HepG2 (cell line): ENCODE data around the gene TMCC1. TPM values are rescaled to one million over a fixed set of nuclear protein-coding genes. Genes with fewer than 3 reads are reported as not detected.
A peak's percentile ranks its signal among the peaks of the same experiment; 100 is the strongest.

Experiments used
- DBP ChIP-seq: sonication (generic); formaldehyde crosslinking; IDR thresholded peaks from 2 replicates; pipeline ENCODE4 v1.4.0; 2020; ENCODE audit warnings: missing genetic modification reagents; ENCODE audit errors: not compliant biosample characterization
- EED ChIP-seq: sonication (generic); formaldehyde crosslinking; IDR thresholded peaks from 2 replicates; pipeline ENCODE4 v1.5.0; 2020; ENCODE audit warnings: mild to moderate bottlenecking, missing genetic modification reagents
- HINFP ChIP-seq: sonication (generic); formaldehyde crosslinking; IDR thresholded peaks from 2 replicates; pipeline ENCODE4 v1.4.0; 2020; ENCODE audit warnings: low read depth, mild to moderate bottlenecking, missing genetic modification reagents
- KIAA2018 ChIP-seq: sonication (generic); formaldehyde crosslinking; IDR thresholded peaks from 2 replicates; pipeline ENCODE4 v1.5.0; 2020; ENCODE audit warnings: mild to moderate bottlenecking, missing genetic modification reagents, borderline replicate concordance
- NPAS2 ChIP-seq: sonication (generic); formaldehyde crosslinking; IDR thresholded peaks from 2 replicates; pipeline ENCODE4 v1.8.0; 2022; ENCODE audit warnings: mild to moderate bottlenecking, missing genetic modification reagents, borderline replicate concordance
- POLR2AphosphoS2 ChIP-seq: IDR thresholded peaks from 2 replicates; pipeline ENCODE4 v1.6.1; 2011; ENCODE audit warnings: low read depth, low read length, improper control_type of control experiment
- RELA ChIP-seq: sonication (generic); formaldehyde crosslinking; IDR thresholded peaks from 2 replicates; pipeline ENCODE4 v1.4.0; 2020; ENCODE audit warnings: missing genetic modification reagents
- RORA ChIP-seq: sonication (generic); formaldehyde crosslinking; IDR thresholded peaks from 2 replicates; pipeline ENCODE4 v1.5.0; 2020; ENCODE audit warnings: mild to moderate bottlenecking, missing genetic modification reagents, moderate library complexity
- ZNF496 ChIP-seq: sonication (generic); formaldehyde crosslinking; IDR thresholded peaks from 2 replicates; pipeline ENCODE4 v1.8.1; 2023; ENCODE audit warnings: mild to moderate bottlenecking, moderate library complexity, missing genetic modification reagents; ENCODE audit not compliant: insufficient replicate concordance
- ZNF501 ChIP-seq: sonication (generic); formaldehyde crosslinking; IDR thresholded peaks from 2 replicates; pipeline ENCODE4 v1.5.1; 2020; ENCODE audit warnings: mild to moderate bottlenecking, moderate library complexity, missing genetic modification reagents
- ZNF615 ChIP-seq: sonication (generic); formaldehyde crosslinking; IDR thresholded peaks from 2 replicates; pipeline ENCODE4 v1.5.0; 2020; ENCODE audit warnings: mild to moderate bottlenecking, missing genetic modification reagents, borderline replicate concordance
- ZNF720 ChIP-seq: sonication (generic); formaldehyde crosslinking; IDR thresholded peaks from 2 replicates; pipeline ENCODE4 v1.4.0; 2020; ENCODE audit warnings: missing genetic modification reagents
- polyA plus RNA-seq, 8 experiments: library from polyadenylated mRNA; depleted of rRNA in 3 of 8; stranded (reverse) in 7 of 8; unstranded in 1 of 8; fragments of >200 nt; fragmentation: Illumina TruSeq in 4 of 8; extraction: Trizol in 4 of 8; gene quantifications; 2 replicates each; pipeline versions ENCODE4 v1.2.1 to v1.2.3, GENCODE V29; 2011 to 2016; ENCODE audit warnings: low read depth in 4 of 8, missing spikeins in 1 of 8, mixed read lengths in 1 of 8; ENCODE audit not compliant: insufficient read depth in 1 of 8
- total RNA-seq, 5 experiments: library from RNA; depleted of rRNA; stranded (reverse); fragments of >200 nt; fragmentation: Illumina TruSeq; extraction: Trizol; gene quantifications; 2 replicates each; pipeline ENCODE4 v1.2.3, GENCODE V29; 2016; ENCODE audit warnings: low read depth in 1 of 5
- TF ChIP-seq, protein P1 (sequence below): fragments of 450-650 bp; IDR thresholded peaks from 2 replicates; pipeline ENCODE4 v1.6.1; 2017
- TF ChIP-seq, protein P2 (sequence below): sonication (generic); formaldehyde crosslinking; IDR thresholded peaks from 2 replicates; pipeline ENCODE4 v1.4.0; 2020; ENCODE audit warnings: missing genetic modification reagents

The TMCC1 gene
- total and polyA plus RNA-seq, 2 of the 13 experiments (the other 11 are each of a cell fraction or from before 2014, with no cell fraction given), result 12.1 to 264 TPM

DNA sequence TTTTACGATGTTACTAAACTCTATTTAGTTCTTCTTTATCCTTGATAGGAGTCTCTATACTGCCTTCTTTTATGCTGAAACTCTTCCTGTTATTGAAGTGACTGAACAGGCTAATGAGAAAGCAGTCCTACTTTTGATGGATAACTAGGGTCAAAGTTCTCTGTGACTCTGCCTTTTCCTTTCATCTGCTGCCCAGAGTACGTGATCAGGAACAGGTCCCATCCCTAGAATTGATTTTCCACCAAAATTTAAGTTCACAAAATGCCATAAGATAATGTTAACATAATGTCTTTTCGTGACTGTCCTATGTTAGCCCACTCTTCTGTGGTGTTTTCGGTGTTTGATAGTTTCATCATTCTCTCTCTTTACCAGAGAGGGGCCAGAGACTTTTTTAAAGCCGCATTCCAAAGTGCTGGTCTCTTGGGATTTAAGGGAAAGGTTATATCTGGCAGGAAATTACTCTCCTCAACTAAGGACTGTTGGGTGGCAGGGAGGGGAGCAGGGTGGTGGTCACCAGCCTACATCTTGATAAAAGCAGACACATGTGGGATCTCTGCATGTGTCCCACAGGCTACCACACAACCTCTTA is 236.8 kb downstream of the TMCC1 start (continued):
- TF ChIP-seq, protein P1, sequence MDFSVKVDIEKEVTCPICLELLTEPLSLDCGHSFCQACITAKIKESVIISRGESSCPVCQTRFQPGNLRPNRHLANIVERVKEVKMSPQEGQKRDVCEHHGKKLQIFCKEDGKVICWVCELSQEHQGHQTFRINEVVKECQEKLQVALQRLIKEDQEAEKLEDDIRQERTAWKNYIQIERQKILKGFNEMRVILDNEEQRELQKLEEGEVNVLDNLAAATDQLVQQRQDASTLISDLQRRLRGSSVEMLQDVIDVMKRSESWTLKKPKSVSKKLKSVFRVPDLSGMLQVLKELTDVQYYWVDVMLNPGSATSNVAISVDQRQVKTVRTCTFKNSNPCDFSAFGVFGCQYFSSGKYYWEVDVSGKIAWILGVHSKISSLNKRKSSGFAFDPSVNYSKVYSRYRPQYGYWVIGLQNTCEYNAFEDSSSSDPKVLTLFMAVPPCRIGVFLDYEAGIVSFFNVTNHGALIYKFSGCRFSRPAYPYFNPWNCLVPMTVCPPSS, result no peak
- TF ChIP-seq ZNF615 (CRISPR knock-in tag) (no peak), ZNF496 (CRISPR knock-in tag) (no peak), HINFP (CRISPR knock-in tag) (no peak), RORA (CRISPR knock-in tag) (no peak), ZNF720 (CRISPR knock-in tag) (no peak), EED (CRISPR knock-in tag) (no peak), ZNF501 (CRISPR knock-in tag) (no peak), NPAS2 (CRISPR knock-in tag) (no peak), RELA (CRISPR knock-in tag) (no peak), DBP (CRISPR knock-in tag) (no peak), KIAA2018 (no peak), POLR2AphosphoS2 (no peak)
- TF ChIP-seq, protein P2, sequence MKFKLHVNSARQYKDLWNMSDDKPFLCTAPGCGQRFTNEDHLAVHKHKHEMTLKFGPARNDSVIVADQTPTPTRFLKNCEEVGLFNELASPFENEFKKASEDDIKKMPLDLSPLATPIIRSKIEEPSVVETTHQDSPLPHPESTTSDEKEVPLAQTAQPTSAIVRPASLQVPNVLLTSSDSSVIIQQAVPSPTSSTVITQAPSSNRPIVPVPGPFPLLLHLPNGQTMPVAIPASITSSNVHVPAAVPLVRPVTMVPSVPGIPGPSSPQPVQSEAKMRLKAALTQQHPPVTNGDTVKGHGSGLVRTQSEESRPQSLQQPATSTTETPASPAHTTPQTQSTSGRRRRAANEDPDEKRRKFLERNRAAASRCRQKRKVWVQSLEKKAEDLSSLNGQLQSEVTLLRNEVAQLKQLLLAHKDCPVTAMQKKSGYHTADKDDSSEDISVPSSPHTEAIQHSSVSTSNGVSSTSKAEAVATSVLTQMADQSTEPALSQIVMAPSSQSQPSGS (CRISPR knock-in tag), result peak; percentile 47; the same call in 1 of the 2 replicates
